ENCODE results near the gene CA5A.
"Not testable (repeated sequence)": the region's sequence is repeated elsewhere in the genome, so short reads cannot be mapped to it uniquely, and the experiment has no call there.

Gene CA5A
- total RNA-seq: 0 to 1.4 (median 0.22) reads per million in 17 experiments

- DNase-seq: no peak
Measured at GRCh38 chr16:87936375-87937230, at the start of gene CA5A. CA5A (minus strand) TSS chr16:87936529; CDS start chr16:87936450, 79 bp downstream.

GRCh38 chr16:87985493-87985892, 49.2 kb upstream of the CA5A start:
- not testable (repeated sequence) for DNase-seq

GRCh38 chr16:87984632-87985267, 48.4 kb upstream of the CA5A start:
- no peak for DNase-seq

GRCh38 chr16:87984180-87984579, 47.9 kb upstream of the CA5A start:
- peak in 1 of 4 experiments; percentile 15 for DNase-seq

- peak; percentile 27 to 88 (median 68) for DNase-seq
Measured at GRCh38 chr16:87983737-87984097, 47.4 kb upstream of the CA5A start.

- DNase-seq: peak in 1 of 4 experiments; percentile 14
Measured at GRCh38 chr16:87983072-87983736, 46.9 kb upstream of the CA5A start.

GRCh38 chr16:87982581-87983041, 46.3 kb upstream of the CA5A start:
- no peak for DNase-seq

- DNase-seq: not testable (repeated sequence)
Measured at GRCh38 chr16:87981376-87981775, 45.0 kb upstream of the CA5A start.

GRCh38 chr16:87979911-87980630, 43.7 kb upstream of the CA5A start:
- not testable (repeated sequence) for DNase-seq

GRCh38 chr16:87979352-87979751, 43.0 kb upstream of the CA5A start:
- DNase-seq: no peak

GRCh38 chr16:87978127-87978526, 41.8 kb upstream of the CA5A start:
- no peak for DNase-seq

GRCh38 chr16:87976665-87977064, 40.3 kb upstream of the CA5A start:
- DNase-seq: peak in 1 of 4 experiments; percentile 20

GRCh38 chr16:87974178-87974577, 37.8 kb upstream of the CA5A start:
- DNase-seq: peak in 1 of 4 experiments; percentile 41

- no peak for DNase-seq
Measured at GRCh38 chr16:87973717-87974116, 37.4 kb upstream of the CA5A start.

- no peak for DNase-seq
Measured at GRCh38 chr16:87971933-87972332, 35.6 kb upstream of the CA5A start.

GRCh38 chr16:87970186-87970585, 33.9 kb upstream of the CA5A start:
- no peak for DNase-seq

- no peak for DNase-seq
Measured at GRCh38 chr16:87968541-87968940, 32.2 kb upstream of the CA5A start.

- peak in 2 of 4 experiments; percentile 61 to 72 for DNase-seq
Measured at GRCh38 chr16:87966685-87967185, 30.4 kb upstream of the CA5A start.

- DNase-seq: no peak
Measured at GRCh38 chr16:87966064-87966645, 29.8 kb upstream of the CA5A start.

GRCh38 chr16:87965417-87965816, 29.1 kb upstream of the CA5A start:
- no peak for DNase-seq

- no peak for DNase-seq
Measured at GRCh38 chr16:87964049-87964659, 27.8 kb upstream of the CA5A start.
